GM12891 (cell line): ENCODE measurements around the gene FREM1.

Experiments used
- DNase-seq: peaks from one replicate; pipeline ENCODE4 v3.0.0; 2011; ENCODE audit warnings: low spot score; ENCODE audit not compliant: insufficient read length
- FAIRE-seq: peaks from 2 replicates; lab custom pipeline; 2011; peaks lifted over from hg19 to GRCh38; lab: Jason Lieb, UNC
- PAX5 ChIP-seq: IDR thresholded peaks from 2 replicates; pipeline ENCODE4 v1.6.1; 2011; ENCODE audit warnings: low read length, moderate library complexity, mild to moderate bottlenecking; ENCODE audit not compliant: insufficient read depth, severe bottlenecking
- POLR2A ChIP-seq: IDR thresholded peaks from 2 replicates; pipeline ENCODE4 v1.6.1; 2011; ENCODE audit warnings: low read depth, low read length, control low read depth
- POLR2AphosphoS5 ChIP-seq: IDR thresholded peaks from 2 replicates; pipeline ENCODE4 v1.6.1; 2011; ENCODE audit warnings: low read depth, low read length, control low read depth
- POU2F2 ChIP-seq: IDR thresholded peaks from 2 replicates; pipeline ENCODE4 v1.6.1; 2011; ENCODE audit warnings: low read depth, mild to moderate bottlenecking, control low read depth, low read length, moderate library complexity
- SPI1 ChIP-seq: IDR thresholded peaks from 2 replicates; pipeline ENCODE4 v1.6.1; 2011; ENCODE audit warnings: low read depth, low read length, control low read depth
- TAF1 ChIP-seq: IDR thresholded peaks from 2 replicates; pipeline ENCODE4 v1.6.1; 2011; ENCODE audit warnings: low read depth, low read length, control low read depth

FREM1 gene

GRCh38 chr9:14881006-14881405 is 29.2 kb downstream of the FREM1 start:
- DNase-seq (no peak), FAIRE-seq (no peak)
- TF ChIP-seq POU2F2: no peak
- TF ChIP-seq TAF1: no peak
- no peak for TF ChIP-seq PAX5
- TF ChIP-seq POLR2A: no peak
- TF ChIP-seq POLR2AphosphoS5: no peak
- TF ChIP-seq SPI1: no peak

GRCh38 chr9:14870090-14870489 is 40.1 kb downstream of the FREM1 start:
- no peak for FAIRE-seq
- TF ChIP-seq PAX5: no peak
- TF ChIP-seq POLR2AphosphoS5: no peak
- TF ChIP-seq POU2F2: no peak
- TF ChIP-seq POLR2A: no peak
- no peak for TF ChIP-seq SPI1
- no peak for TF ChIP-seq TAF1
- DNase-seq: no peak

- no peak for FAIRE-seq
- no peak for TF ChIP-seq POLR2AphosphoS5
- TF ChIP-seq TAF1: no peak
- TF ChIP-seq SPI1: no peak
- no peak for TF ChIP-seq PAX5
- no peak for TF ChIP-seq POLR2A
- TF ChIP-seq POU2F2: no peak
- no peak for DNase-seq
Measured at GRCh38 chr9:14869671-14870070, 40.6 kb downstream of the FREM1 start.

- TF ChIP-seq POLR2AphosphoS5 (no peak), TAF1 (no peak), PAX5 (no peak), POU2F2 (no peak), SPI1 (no peak), POLR2A (no peak)
- DNase-seq: no peak
- no peak for FAIRE-seq
Measured at GRCh38 chr9:14868772-14869583, 41.2 kb downstream of the FREM1 start.

GRCh38 chr9:14868418-14868771 is 41.8 kb downstream of the FREM1 start:
- TF ChIP-seq POLR2A: no peak
- FAIRE-seq: no peak
- DNase-seq: no peak

GRCh38 chr9:14866200-14866749 is 44.0 kb downstream of the FREM1 start:
- no peak for FAIRE-seq
- no peak for DNase-seq
- TF ChIP-seq POLR2A: no peak
- TF ChIP-seq POU2F2: no peak
- TF ChIP-seq POLR2AphosphoS5: no peak
- TF ChIP-seq PAX5: no peak
- TF ChIP-seq TAF1: no peak
- no peak for TF ChIP-seq SPI1

- DNase-seq (no peak), FAIRE-seq (no peak)
- no peak for TF ChIP-seq POLR2A
- TF ChIP-seq TAF1: no peak
- no peak for TF ChIP-seq PAX5
- no peak for TF ChIP-seq SPI1
- TF ChIP-seq POU2F2: no peak
- TF ChIP-seq POLR2AphosphoS5: no peak
Measured at GRCh38 chr9:14864309-14864708, 45.9 kb downstream of the FREM1 start.

- no peak for FAIRE-seq
- DNase-seq: no peak
Measured at GRCh38 chr9:14863402-14863801, 46.8 kb downstream of the FREM1 start.

GRCh38 chr9:14857449-14858305 is 52.6 kb downstream of the FREM1 start:
- FAIRE-seq (no peak), DNase-seq (no peak)
- TF ChIP-seq POU2F2 (no peak), POLR2AphosphoS5 (no peak), SPI1 (no peak), PAX5 (no peak), POLR2A (no peak), TAF1 (no peak)

More at GRCh38 chr9:14863402-14863801, 46.8 kb downstream of the FREM1 start:
- no peak for TF ChIP-seq PAX5
- TF ChIP-seq SPI1: no peak
- TF ChIP-seq TAF1: no peak
- no peak for TF ChIP-seq POU2F2
- no peak for TF ChIP-seq POLR2AphosphoS5
- TF ChIP-seq POLR2A: no peak

- FAIRE-seq: no peak
- no peak for DNase-seq
Measured at GRCh38 chr9:14849851-14850250, 60.4 kb downstream of the FREM1 start.

More at GRCh38 chr9:14849851-14850250, 60.4 kb downstream of the FREM1 start:
- no peak for TF ChIP-seq POU2F2
- no peak for TF ChIP-seq PAX5
- TF ChIP-seq POLR2A: no peak
- no peak for TF ChIP-seq POLR2AphosphoS5
- no peak for TF ChIP-seq TAF1
- no peak for TF ChIP-seq SPI1
